ENCODE results near the gene S100A7A. TPM values are rescaled to one million over a fixed set of nuclear protein-coding genes. Genes with fewer than 3 reads are reported as not detected.

S100A7A gene
- total and polyA plus RNA-seq, 7 donors: not detected

DNA sequence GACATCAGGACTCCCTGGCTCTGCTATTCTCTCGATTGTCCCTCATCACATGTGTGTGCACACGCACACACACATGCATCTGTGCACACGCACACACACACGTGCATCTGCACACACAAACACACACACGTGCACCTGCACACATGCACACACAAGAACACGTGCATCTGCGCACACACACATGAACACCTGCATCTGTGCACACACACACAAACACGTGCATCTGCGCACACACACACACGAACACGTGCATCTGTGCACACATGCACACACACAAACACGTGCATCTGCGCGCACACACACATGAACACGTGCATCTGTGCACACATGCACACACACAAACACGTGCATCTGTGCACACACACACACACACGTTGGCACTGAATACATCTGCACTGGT, 14.7 kb downstream of the S100A7A start:
- TF ChIP-seq, protein P1, sequence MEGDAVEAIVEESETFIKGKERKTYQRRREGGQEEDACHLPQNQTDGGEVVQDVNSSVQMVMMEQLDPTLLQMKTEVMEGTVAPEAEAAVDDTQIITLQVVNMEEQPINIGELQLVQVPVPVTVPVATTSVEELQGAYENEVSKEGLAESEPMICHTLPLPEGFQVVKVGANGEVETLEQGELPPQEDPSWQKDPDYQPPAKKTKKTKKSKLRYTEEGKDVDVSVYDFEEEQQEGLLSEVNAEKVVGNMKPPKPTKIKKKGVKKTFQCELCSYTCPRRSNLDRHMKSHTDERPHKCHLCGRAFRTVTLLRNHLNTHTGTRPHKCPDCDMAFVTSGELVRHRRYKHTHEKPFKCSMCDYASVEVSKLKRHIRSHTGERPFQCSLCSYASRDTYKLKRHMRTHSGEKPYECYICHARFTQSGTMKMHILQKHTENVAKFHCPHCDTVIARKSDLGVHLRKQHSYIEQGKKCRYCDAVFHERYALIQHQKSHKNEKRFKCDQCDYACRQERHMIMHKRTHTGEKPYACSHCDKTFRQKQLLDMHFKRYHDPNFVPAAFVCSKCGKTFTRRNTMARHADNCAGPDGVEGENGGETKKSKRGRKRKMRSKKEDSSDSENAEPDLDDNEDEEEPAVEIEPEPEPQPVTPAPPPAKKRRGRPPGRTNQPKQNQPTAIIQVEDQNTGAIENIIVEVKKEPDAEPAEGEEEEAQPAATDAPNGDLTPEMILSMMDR (IDR thresholded peaks at IDR 0.05): no peak
- ATAC-seq (no peak), DNase-seq (no peak)
- no peak overlapping the region for H3K27ac ChIP-seq
- H3K9me3 ChIP-seq: no peaks in the 10 kb centered on the region
- H3K4me1 ChIP-seq: no peaks in the 10 kb centered on the region
- no peak overlapping the region for H3K4me3 ChIP-seq
- H3K36me3 ChIP-seq (ENCODE audit: insufficient read depth in 1 of 2, low read depth in 1 of 2): no peaks in the 10 kb centered on the region
- 82 to 83% (median 83%) methylated on average over 17 of the region's 17 CpGs for WGBS, 3 donors
- H3K27me3 ChIP-seq (ENCODE audit: insufficient read depth in 3 of 3, low read length in 2 of 3): no peaks in the 10 kb centered on the region
- intact Hi-C loops (cut with DNase I): no loop called here

GRCh38 chr1:153431427-153431826, 15.1 kb downstream of the S100A7A start:
- TF ChIP-seq, protein P1 (IDR thresholded peaks at IDR 0.05): no peak
- Histone ChIP-seq H3K4me1 (no peaks in the 10 kb centered on the region), H3K9me3 (no peaks in the 10 kb centered on the region), H3K36me3 (ENCODE audit: insufficient read depth in 1 of 2, low read depth in 1 of 2) (no peaks in the 10 kb centered on the region), H3K27me3 (ENCODE audit: insufficient read depth in 3 of 3, low read length in 2 of 3) (no peaks in the 10 kb centered on the region), H3K27ac (no peak overlapping the region), H3K4me3 (no peak overlapping the region)
- DNase-seq: no peak
- ATAC-seq: no peak
- 72 to 74% (median 73%) methylated on average over 3 of the region's 3 CpGs for WGBS, 3 donors
- intact Hi-C loops (cut with DNase I): no loop called here

- intact Hi-C loops (cut with DNase I): no loop called here
- 51 to 59% (median 52%) methylated on average over 4 of the region's 4 CpGs for WGBS, 3 donors
- ATAC-seq: no peak
These were observed 15.6 kb downstream of the S100A7A start for GRCh38 chr1:153431928-153432327.

DNA sequence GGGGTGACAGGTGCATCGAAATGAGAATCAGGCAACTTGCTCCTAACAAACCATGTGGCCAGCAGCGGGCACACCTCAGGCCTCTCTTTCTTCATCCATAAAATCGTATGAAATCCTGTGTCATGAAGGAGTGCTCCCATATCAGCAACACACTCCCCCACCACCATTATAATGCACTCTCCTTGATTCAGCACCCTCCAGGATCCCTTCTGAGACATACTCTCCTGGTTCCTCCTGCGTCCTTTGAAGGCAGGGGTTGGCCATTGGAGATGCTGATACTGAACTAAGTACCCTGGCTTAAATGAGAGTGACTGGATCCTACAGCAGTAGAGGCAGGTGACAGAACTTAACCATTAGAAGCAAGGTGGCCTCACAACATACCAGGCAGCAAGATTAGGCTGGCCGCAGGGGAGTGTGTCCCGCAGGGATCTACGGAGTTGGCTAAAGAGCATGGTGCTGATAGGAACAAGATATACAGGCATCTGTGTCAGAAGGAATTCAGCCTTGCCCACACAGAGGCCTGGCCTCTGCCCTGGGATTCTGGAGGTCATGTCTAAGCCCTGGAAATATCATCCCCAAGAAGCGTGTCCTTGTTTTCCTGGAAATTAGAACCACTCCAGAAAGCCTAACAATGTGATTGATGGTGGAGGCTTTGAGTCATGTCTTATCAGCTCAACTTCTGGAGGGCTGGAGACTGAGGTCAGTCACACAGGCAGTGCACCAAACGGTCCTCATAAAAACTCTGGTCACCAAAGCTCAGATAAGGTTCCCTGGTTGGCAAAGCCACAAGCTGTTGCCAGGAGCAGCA, 16.8 kb downstream of the S100A7A start:
- intact Hi-C loops (cut with DNase I): no loop called here

More at GRCh38 chr1:153431928-153432327, 15.6 kb downstream of the S100A7A start:
- no peaks in the 10 kb centered on the region for H3K36me3 ChIP-seq (ENCODE audit: insufficient read depth in 1 of 2, low read depth in 1 of 2)
- H3K4me1 ChIP-seq: no peaks in the 10 kb centered on the region
- DNase-seq: no peak
- TF ChIP-seq, protein P1 (IDR thresholded peaks at IDR 0.05): no peak
- no peak overlapping the region for H3K27ac ChIP-seq
- no peak overlapping the region for H3K4me3 ChIP-seq
- no peaks in the 10 kb centered on the region for H3K27me3 ChIP-seq (ENCODE audit: insufficient read depth in 3 of 3, low read length in 2 of 3)
- no peaks in the 10 kb centered on the region for H3K9me3 ChIP-seq

More for the DNA sequence above, 16.8 kb downstream of the S100A7A start:
- Histone ChIP-seq H3K36me3 (ENCODE audit: insufficient read depth in 1 of 2, low read depth in 1 of 2) (no peaks in the 10 kb centered on the region), H3K4me1 (no peaks in the 10 kb centered on the region), H3K4me3 (no peak overlapping the region), H3K27ac (no peak overlapping the region), H3K9me3 (no peaks in the 10 kb centered on the region), H3K27me3 (ENCODE audit: insufficient read depth in 3 of 3, low read length in 2 of 3) (no peaks in the 10 kb centered on the region)
- ATAC-seq (no peak), DNase-seq (no peak)
- TF ChIP-seq, protein P1 (IDR thresholded peaks at IDR 0.05): no peak
- WGBS, 3 donors: 57 to 65% (median 59%) methylated on average over 9 of the region's 9 CpGs

Measured in psoas muscle (tissue), 8 donors.